ENCODE measurements around the gene P2RY12.

P2RY12 gene

DNA sequence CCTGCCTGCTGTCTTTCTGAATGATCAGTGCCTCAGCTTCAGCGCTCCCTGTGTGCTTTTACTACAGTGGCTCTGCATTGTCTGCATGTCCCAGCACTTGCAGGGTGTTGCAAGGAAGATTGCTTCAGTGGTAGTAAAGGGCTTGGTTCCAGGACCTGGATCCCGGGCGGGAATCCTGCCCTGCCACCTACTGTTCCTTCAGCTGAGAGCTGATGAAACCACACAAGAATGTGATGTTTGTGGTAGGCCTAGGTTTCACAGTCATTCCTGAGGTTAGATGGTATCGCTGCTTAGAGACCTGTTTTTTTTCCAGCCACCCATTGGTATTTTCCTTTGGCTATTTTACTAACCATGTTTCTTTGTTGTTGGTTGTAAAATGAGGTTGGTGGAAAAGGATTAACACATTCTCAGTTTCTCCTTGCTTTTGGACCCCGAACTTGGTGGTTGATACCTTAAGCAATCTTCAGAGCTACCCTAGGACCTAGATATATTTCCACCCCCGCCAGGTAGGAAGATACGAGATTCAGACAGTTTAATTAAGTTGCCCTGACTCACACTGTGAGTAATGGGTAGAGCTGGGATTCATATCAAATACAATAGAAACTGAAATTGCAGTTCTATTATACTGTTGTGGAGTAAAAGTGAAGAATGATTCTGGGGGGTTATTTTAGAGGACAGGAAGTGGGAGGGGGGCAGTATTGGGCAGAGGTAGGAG is 79.3 kb downstream of the P2RY12 start:
- DNase-seq = no peak

DNA sequence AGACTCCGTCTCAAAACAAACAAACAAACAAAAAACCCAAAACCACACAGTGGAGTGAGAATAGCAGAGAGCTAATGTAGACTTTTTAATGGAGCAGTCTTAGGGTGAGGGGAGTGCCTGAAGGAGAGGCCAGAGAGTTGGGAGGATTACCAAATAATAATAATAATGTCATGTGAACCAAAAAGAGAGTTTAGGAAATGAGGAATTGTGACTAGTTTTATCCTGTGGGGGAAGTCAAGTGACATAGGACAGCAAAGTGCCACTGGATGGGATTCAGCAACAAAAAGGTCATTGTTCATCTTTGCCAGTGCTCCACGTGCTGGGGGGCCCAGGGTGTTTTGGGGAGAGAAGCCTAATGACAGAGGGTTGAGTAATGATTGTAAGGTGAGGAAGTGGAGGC is 80.8 kb downstream of the P2RY12 start:
- no peak for DNase-seq

DNA sequence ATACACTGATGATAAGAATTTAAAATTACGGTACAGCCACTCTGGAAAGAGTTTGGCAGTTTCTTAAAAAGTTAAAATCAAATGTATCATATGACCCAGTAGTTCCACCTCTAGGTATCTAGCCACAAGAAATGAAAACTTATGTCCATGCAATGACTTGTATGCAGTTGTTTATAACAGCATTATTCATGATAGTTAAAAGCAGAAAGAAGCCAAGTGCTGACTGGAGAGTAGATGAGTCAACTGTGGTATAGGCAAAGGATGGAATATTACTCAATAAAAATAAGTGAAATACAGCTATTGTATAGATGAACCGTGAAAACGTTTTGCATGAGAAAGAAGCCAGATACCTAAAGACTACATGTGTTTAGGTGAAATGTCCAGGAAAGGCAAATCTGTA is 82.8 kb downstream of the P2RY12 start:
- no peak for DNase-seq

DNA sequence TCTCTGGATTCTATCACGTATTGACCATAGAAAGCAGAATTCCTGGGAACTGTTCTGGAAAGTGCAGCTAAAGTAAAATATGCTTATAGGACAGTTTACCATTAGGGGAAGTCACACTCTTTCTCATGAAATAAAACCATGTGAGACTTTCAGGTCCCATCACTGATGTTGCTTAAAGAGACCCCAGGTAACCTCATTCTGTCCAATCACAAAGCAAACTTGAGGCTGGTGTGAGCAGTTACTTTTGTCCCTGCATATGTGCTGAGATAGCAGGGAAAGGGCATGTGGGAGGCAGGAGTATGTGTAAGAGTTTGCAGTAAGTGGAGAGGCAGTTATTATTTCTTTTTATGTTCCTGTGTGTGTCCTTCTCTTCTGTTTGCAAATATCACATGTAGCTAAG is 84.0 kb downstream of the P2RY12 start:
- no peak for DNase-seq

DNA sequence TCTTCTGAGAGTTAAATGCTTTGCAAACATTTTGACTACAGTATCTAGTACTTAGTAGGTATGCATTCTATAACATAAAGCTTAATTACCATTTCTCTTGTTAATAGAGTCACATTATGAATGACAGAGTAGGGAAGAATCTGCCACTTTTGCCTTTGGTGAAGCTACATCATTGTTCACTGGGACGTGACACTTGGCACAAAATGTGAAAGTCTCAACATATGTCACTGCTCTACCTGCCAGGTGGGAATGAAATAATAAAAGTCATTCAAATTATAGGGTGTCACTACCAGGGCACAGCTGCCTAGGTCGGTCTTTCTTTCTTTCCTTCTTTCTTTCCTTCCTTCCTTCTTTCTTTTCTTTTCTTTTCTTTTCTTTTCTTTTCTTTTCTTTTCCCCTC is 85.5 kb downstream of the P2RY12 start:
- DNase-seq = no peak

DNA sequence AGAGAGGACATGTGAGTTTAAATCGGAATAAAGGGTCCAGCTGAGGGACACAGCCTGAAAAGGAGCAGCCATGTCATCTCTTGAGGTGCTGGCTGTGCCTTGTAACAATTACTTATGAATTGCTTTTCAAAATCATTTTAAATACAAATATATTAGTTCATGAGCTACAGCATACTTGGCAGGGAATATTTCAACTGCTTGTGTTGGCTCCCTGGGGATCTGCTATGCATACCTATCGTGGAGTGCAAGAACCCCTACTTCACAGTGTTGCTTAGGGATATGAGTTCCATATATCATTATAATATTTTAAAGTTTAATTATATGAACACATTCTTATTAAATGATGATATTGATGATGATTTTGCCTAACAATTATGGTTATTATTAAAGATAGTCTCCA is 87.1 kb downstream of the P2RY12 start:
- DNase-seq = no peak

DNA sequence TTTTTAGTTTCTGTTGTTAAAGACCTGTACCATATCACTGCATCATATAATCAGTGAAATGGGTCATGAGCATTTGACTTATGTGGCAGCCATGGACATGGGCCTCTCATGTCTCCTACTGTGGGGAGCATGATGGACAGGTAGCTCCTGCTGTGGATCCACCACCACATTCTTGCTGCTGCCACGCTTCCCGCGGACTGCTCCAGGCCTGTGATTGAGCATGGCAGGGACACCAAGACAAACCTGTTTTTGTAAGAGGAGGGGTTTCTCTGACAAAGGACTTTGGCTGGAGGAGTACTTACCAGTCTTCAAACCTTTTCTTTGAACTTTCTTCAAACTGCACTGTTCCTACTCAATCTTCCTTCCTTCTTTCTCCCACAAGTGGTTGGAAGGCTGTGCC is 88.3 kb downstream of the P2RY12 start:
- DNase-seq = no peak

DNA sequence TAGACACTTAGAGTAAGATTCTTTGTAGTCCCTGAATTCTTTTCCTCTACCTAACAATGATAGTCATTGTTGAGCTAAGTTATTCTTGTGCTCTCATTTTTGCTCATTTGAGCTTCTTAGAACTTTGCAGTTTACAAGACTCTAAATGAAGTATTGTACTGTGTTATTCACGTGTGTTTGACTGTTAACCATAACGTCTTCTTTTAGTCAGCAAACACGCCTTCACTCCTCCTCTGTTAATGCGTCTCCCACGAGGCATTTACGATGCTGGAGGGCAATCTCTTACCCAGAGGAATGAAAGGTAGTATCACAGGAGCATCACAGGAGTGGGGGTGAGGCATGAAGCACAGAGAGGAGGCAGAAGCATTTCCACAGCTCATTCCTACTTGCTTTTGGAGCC is 91.4 kb downstream of the P2RY12 start:
- no peak for DNase-seq

DNA sequence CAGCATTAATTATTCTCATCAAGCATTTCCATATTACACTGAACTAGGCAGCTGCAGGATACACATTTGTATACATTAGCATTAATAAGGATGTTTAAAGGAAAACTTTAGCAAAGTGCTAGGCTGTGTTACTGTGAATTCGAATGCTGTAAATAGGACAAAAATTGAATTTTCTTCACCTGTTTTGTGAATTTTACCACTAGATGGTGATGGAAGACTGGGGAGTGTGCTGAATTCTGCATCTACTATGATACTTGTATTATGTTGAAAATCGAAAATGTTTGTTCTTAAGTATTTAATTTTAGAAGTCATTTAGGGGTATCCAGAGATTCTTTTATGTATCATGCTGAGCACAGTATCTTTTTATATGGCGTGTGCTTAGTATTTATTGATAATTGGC is 93.9 kb downstream of the P2RY12 start:
- no peak for DNase-seq

DNA sequence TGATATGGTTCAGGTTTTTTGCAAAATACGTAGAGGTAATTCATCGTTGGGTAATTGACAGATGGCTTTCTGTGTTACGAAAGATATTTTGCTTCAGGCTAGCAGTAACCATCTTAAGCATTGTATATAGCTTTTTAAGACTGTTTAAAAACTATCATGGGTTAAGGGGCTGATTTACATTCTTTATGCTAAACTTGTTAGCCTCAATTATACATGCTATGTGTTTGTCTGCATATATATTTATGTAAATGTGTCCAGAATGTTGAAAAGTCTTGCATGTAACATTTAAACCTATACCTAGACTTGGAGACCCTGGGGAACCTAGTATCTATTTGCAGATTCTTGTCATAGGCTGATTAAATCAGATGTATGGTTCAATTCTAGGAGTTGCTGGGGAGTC is 95.1 kb downstream of the P2RY12 start:
- no peak for DNase-seq
